ENCODE measurements around the gene OPN3.

GRCh38 chr1:241627453-241628259 is 12.5 kb downstream of the OPN3 start:
- TF ChIP-seq CTCF (IDR thresholded peaks at IDR 0.05): peak; percentile 90
- TF ChIP-seq PBX3 (IDR thresholded peaks at IDR 0.05): no peak
- TF ChIP-seq REST (IDR thresholded peaks at IDR 0.05): no peak
- no peak for TF ChIP-seq ELK1 (IDR thresholded peaks at IDR 0.05; ENCODE audit: low read depth, low read length)
- no peak for TF ChIP-seq EP300 (IDR thresholded peaks at IDR 0.05)
- no peak for TF ChIP-seq JUNB (IDR thresholded peaks at IDR 0.05)
